Activated CD4-positive, alpha-beta T cell treated with anti-CD3 and anti-CD28 coated beads for 1 hour (primary cell): Measurements from ENCODE around the gene ZNF197.
"Not testable (repeated sequence)": the region's sequence is repeated elsewhere in the genome, so short reads cannot be mapped to it uniquely, and the experiment has no call there.

Source experiments
- DNase-seq: peaks from one replicate; pipeline ENCODE4 v3.0.0-alpha.2; 2020

ZNF197 gene

GRCh38 chr3:44666346-44666745, 41.5 kb downstream of the ZNF197 start:
- no peak for DNase-seq

GRCh38 chr3:44669760-44670159, 44.9 kb downstream of the ZNF197 start:
- DNase-seq = no peak

GRCh38 chr3:44673466-44673865, 48.6 kb downstream of the ZNF197 start:
- not testable (repeated sequence) for DNase-seq

- DNase-seq = no peak
These were observed 49.4 kb downstream of the ZNF197 start for GRCh38 chr3:44674211-44674610.

- no peak for DNase-seq
These were observed 53.8 kb downstream of the ZNF197 start for GRCh38 chr3:44678480-44679116.

- no peak for DNase-seq
These were observed 56.2 kb downstream of the ZNF197 start for GRCh38 chr3:44680921-44681455.

- DNase-seq = no peak
These were observed 57.5 kb downstream of the ZNF197 start for GRCh38 chr3:44682182-44682896.

- DNase-seq = peak; percentile 39
These were observed 60.4 kb downstream of the ZNF197 start for GRCh38 chr3:44685128-44685800.

- no peak for DNase-seq
These were observed 63.1 kb downstream of the ZNF197 start for GRCh38 chr3:44687898-44688297.
